H1 (cell line): Measurements from ENCODE around the gene INPP5A. TPM values are rescaled to one million over a fixed set of nuclear protein-coding genes. Genes with fewer than 3 reads are reported as not detected.

ENCODE experiments used
- CTCF ChIA-PET: fragments of 300-600 bp; sonication (Branson Sonifier 250); formaldehyde crosslinking; loops from one replicate; lab custom pipeline; 2021; ENCODE audit not compliant: partially characterized antibody; lab: Charles Lee
- POLR2A ChIA-PET: fragments of 300-600 bp; sonication (Branson Sonifier 250); formaldehyde crosslinking; loops from one replicate; lab custom pipeline; 2021; ENCODE audit warnings: inconsistent platforms; ENCODE audit not compliant: partially characterized antibody; lab: Charles Lee
- DNase-seq, 2 experiments: peaks; one replicate each; pipeline versions ENCODE4 v3.0.0 to v3.0.0-alpha.2; 2010 to 2022; ENCODE audit warnings: low spot score in 2 of 2, low read depth in 1 of 2, mixed read lengths in 1 of 2
- FAIRE-seq: peaks from 2 replicates; lab custom pipeline; 2011; peaks lifted over from hg19 to GRCh38; lab: Jason Lieb, UNC
- H2AFZ ChIP-seq: 2 replicates; pipeline ENCODE4 v1.8.1; 2012; ENCODE audit warnings: low read length, inconsistent platforms
- H2AK5ac ChIP-seq: 2 replicates; pipeline ENCODE4 v1.6.1; 2013; ENCODE audit warnings: low read depth, low read length
- H2BK120ac ChIP-seq: replicated peaks from 2 replicates; pipeline ENCODE3; 2013; ENCODE audit warnings: low read depth, low read length, inconsistent platforms
- H2BK12ac ChIP-seq: 2 replicates; pipeline ENCODE4 v1.6.1; 2013; ENCODE audit warnings: low read depth, low read length
- H2BK15ac ChIP-seq: 2 replicates; pipeline ENCODE4 v1.6.1; 2013; ENCODE audit warnings: low read length
- H2BK20ac ChIP-seq: 2 replicates; pipeline ENCODE4 v1.6.1; 2013; ENCODE audit warnings: low read length
- H2BK5ac ChIP-seq: 2 replicates; pipeline ENCODE4 v1.6.1; 2013; ENCODE audit warnings: low read depth, low read length
- H3K14ac ChIP-seq: 2 replicates; pipeline ENCODE4 v1.6.1; 2013; ENCODE audit warnings: inconsistent platforms; ENCODE audit not compliant: insufficient read length
- H3K18ac ChIP-seq: 2 replicates; pipeline ENCODE4 v1.6.1; 2013; ENCODE audit warnings: low read length; ENCODE audit errors: extremely low read depth
- H3K23ac ChIP-seq: 2 replicates; pipeline ENCODE4 v1.6.1; 2013; ENCODE audit warnings: inconsistent platforms; ENCODE audit not compliant: insufficient read length
- H3K23me2 ChIP-seq: 2 replicates; pipeline ENCODE4 v1.6.1; 2013; ENCODE audit warnings: low read depth, low read length
- H3K27ac ChIP-seq: 2 replicates; pipeline ENCODE4 v1.6.1; 2011; ENCODE audit warnings: low read depth, low read length, inconsistent platforms
- H3K27me3 ChIP-seq, 4 experiments: replicated peaks in 1 of 4; 1 replicate in 1 of 4; 2 replicates in 3 of 4; pipeline versions ENCODE4 v1.6.1 to v1.8.1; 2011 to 2013; ENCODE audit warnings: low read length in 3 of 4, mild to moderate bottlenecking in 3 of 4, inconsistent platforms in 2 of 4, mixed read lengths in 2 of 4, moderate library complexity in 1 of 4; ENCODE audit not compliant: control insufficient read depth in 3 of 4, insufficient read depth in 3 of 4; ENCODE audit errors: extremely low read depth in 1 of 4
- H3K36me3 ChIP-seq, 4 experiments: 2 replicates each; pipeline versions ENCODE4 v1.6.1 to v1.8.1; 2011 to 2013; ENCODE audit warnings: mild to moderate bottlenecking in 4 of 4, low read length in 3 of 4, moderate library complexity in 2 of 4, control low read depth in 1 of 4, inconsistent platforms in 1 of 4; ENCODE audit not compliant: insufficient read depth in 4 of 4, control insufficient read depth in 2 of 4
- H3K4ac ChIP-seq: replicated peaks from 2 replicates; pipeline ENCODE3; 2013; ENCODE audit warnings: low read length, low read depth, mixed read lengths, inconsistent platforms; ENCODE audit not compliant: insufficient read length
- H3K4me1 ChIP-seq, 4 experiments: replicated peaks in 1 of 4; 1 replicate in 1 of 4; 2 replicates in 3 of 4; pipeline versions ENCODE4 v1.6.1 to v1.8.1; 2011 to 2013; ENCODE audit warnings: low read length in 3 of 4, inconsistent platforms in 2 of 4, mixed read lengths in 1 of 4; ENCODE audit not compliant: insufficient read depth in 4 of 4, control insufficient read depth in 3 of 4
- H3K4me2 ChIP-seq, 2 experiments: 2 replicates each; pipeline versions ENCODE4 v1.6.1 to v1.8.1; 2011 to 2013; ENCODE audit warnings: low read depth in 2 of 2, low read length in 2 of 2, control low read depth in 1 of 2, inconsistent platforms in 1 of 2, mild to moderate bottlenecking in 1 of 2; ENCODE audit not compliant: insufficient read depth in 1 of 2
- H3K4me3 ChIP-seq, 4 experiments: fragments of 200-600, 300-600 bp in 1 of 4; sonication (generic), shearing (Covaris generic), sonication (Bioruptor Twin) in 1 of 4; 2 replicates each; pipeline versions ENCODE4 v1.5.1 to v1.8.1; 2011 to 2016; ENCODE audit warnings: low read length in 4 of 4, low read depth in 3 of 4, control low read depth in 2 of 4, inconsistent platforms in 2 of 4, mild to moderate bottlenecking in 2 of 4, mixed read lengths in 1 of 4, moderate library complexity in 1 of 4; ENCODE audit not compliant: insufficient read depth in 2 of 4; ENCODE audit errors: extremely low read depth in 1 of 4
- H3K56ac ChIP-seq: replicated peaks from 2 replicates; pipeline ENCODE3; 2013; ENCODE audit warnings: low read depth, mild to moderate bottlenecking, mixed read lengths, low read length, inconsistent platforms; ENCODE audit not compliant: insufficient read length
- H3K79me1 ChIP-seq: 2 replicates; pipeline ENCODE4 v1.6.1; 2013; ENCODE audit warnings: low read depth, low read length, control low read depth
- H3K79me2 ChIP-seq, 2 experiments: 2 replicates each; pipeline versions ENCODE4 v1.6.1 to v1.8.1; 2012 to 2013; ENCODE audit warnings: low read length in 2 of 2, mild to moderate bottlenecking in 2 of 2, inconsistent platforms in 1 of 2; ENCODE audit not compliant: insufficient read depth in 2 of 2, control insufficient read depth in 1 of 2
- H3K9ac ChIP-seq, 4 experiments: replicated peaks in 1 of 4; 1 replicate in 1 of 4; 2 replicates in 3 of 4; pipeline versions ENCODE4 v1.6.1 to v1.8.1; 2011 to 2013; ENCODE audit warnings: low read depth in 3 of 4, low read length in 3 of 4, control low read depth in 2 of 4, mild to moderate bottlenecking in 2 of 4, moderate library complexity in 2 of 4, inconsistent platforms in 1 of 4; ENCODE audit errors: extremely low read depth in 1 of 4
- H3K9me3 ChIP-seq, 2 experiments: 2 replicates each; pipeline versions ENCODE4 v1.6.1 to v1.8.1; 2012 to 2013; ENCODE audit warnings: mild to moderate bottlenecking in 2 of 2, moderate library complexity in 2 of 2, control low read depth in 1 of 2, inconsistent platforms in 1 of 2, low read depth in 1 of 2, low read length in 1 of 2, mixed read lengths in 1 of 2; ENCODE audit not compliant: insufficient read depth in 2 of 2
- H4K20me1 ChIP-seq, 2 experiments: replicated peaks in 1 of 2; 2 replicates each; pipeline versions ENCODE3 to v1.8.1; 2011 to 2013; ENCODE audit warnings: inconsistent platforms in 2 of 2, low read length in 2 of 2, mild to moderate bottlenecking in 1 of 2; ENCODE audit not compliant: insufficient read depth in 2 of 2, control insufficient read depth in 1 of 2
- H4K5ac ChIP-seq: 2 replicates; pipeline ENCODE4 v1.6.1; 2013; ENCODE audit warnings: low read length, low read depth, mixed read lengths, inconsistent platforms; ENCODE audit not compliant: insufficient read length
- H4K8ac ChIP-seq: 2 replicates; pipeline ENCODE4 v1.8.0; 2013; ENCODE audit warnings: mild to moderate bottlenecking, moderate library complexity, low read length, inconsistent platforms; ENCODE audit not compliant: insufficient read depth; ENCODE audit errors: extremely low read depth
- H4K91ac ChIP-seq: replicated peaks from 2 replicates; pipeline ENCODE3; 2013; ENCODE audit warnings: low read length, mixed read lengths, inconsistent platforms; ENCODE audit not compliant: insufficient read length
- CREB1 ChIP-seq: IDR thresholded peaks from 2 replicates; pipeline ENCODE4 v1.6.1; 2012; ENCODE audit warnings: inconsistent platforms
- EGR1 ChIP-seq: IDR thresholded peaks from 2 replicates; pipeline ENCODE4 v1.6.1; 2011; ENCODE audit warnings: low read depth, low read length, borderline replicate concordance
- KDM1A ChIP-seq: fragments of 200-600, 300-600 bp; sonication (generic); IDR thresholded peaks from 2 replicates; pipeline ENCODE4 v1.7.1; 2016; ENCODE audit warnings: mild to moderate bottlenecking, low read length, borderline replicate concordance
- WGBS, 2 experiments: shearing (Covaris generic) in 1 of 2; methylation state at CpG; one replicate each; pipeline versions ENCODE4 v1.1.6 to v1.1.7; 2013 to 2015; ENCODE audit warnings: low lambda C conversion rate in 2 of 2, mixed read lengths in 2 of 2, inconsistent platforms in 1 of 2, low coverage in 1 of 2, missing lambda C conversion rate in 1 of 2; ENCODE audit not compliant: insufficient replicate concordance in 2 of 2, insufficient coverage in 1 of 2, insufficient read length in 1 of 2; ENCODE audit errors: extremely low coverage in 1 of 2, missing lambda C conversion rate in 1 of 2; 5-methylcytosine and 5-hydroxymethylcytosine counted together
- polyA plus RNA-seq, 7 experiments: library from polyadenylated mRNA; depleted of rRNA in 3 of 7; stranded (reverse) in 5 of 7; unstranded in 2 of 7; fragments of >200 nt in 5 of 7; fragments of 200-250 nt in 2 of 7; gene quantifications; 1 replicate in 5 of 7; 2 replicates in 1 of 7; 4 replicates in 1 of 7; pipeline versions ENCODE4 v1.2.1 to v1.2.3, GENCODE V29; 2011 to 2013; ENCODE audit warnings: missing spikeins in 2 of 7, mixed read lengths in 2 of 7
- total RNA-seq: library from RNA; stranded (reverse); fragmentation: NEBNext Ultra II Directional; extraction: Animal tissue kit (Norgen Biotek cat#: 25700); gene quantifications from 2 replicates; pipeline ENCODE4 v1.2.1, GENCODE V29; 2021

INPP5A gene
- total and polyA plus RNA-seq, 2 of the 8 experiments (the other 6 are each of a cell fraction or from before 2014, with no cell fraction given) = 19.7 to 27.5 TPM

GRCh38 chr10:132628966-132629900 lies 91.6 kb downstream of the INPP5A start:
- H3K79me2 ChIP-seq = no peaks in the 10 kb centered on the region
- H3K9ac ChIP-seq = no peak overlapping the region
- no peak overlapping the region for H4K8ac ChIP-seq
- no peak overlapping the region for H4K5ac ChIP-seq
- no peak overlapping the region for H3K56ac ChIP-seq
- no peak overlapping the region for H2BK20ac ChIP-seq
- H2BK15ac ChIP-seq = no peak overlapping the region
- no peak overlapping the region for H3K4me2 ChIP-seq
- no peak for DNase-seq
- no peak overlapping the region for H4K91ac ChIP-seq
- CTCF ChIA-PET = interaction anchor here (0.9 kb wide), 2 partner anchors 86 to 158 kb away, joined by 3 to 4 read pairs; no protein-coding TSS in a partner anchor
- H2AFZ ChIP-seq = no peak overlapping the region
- H3K79me1 ChIP-seq = peaks cover 3% of the 10 kb centered on the region; the same call in 1 of the 2 replicates
- H3K4ac ChIP-seq = no peak overlapping the region
- no peak overlapping the region for H3K18ac ChIP-seq
- no peaks in the 10 kb centered on the region for H3K23me2 ChIP-seq
- peaks cover 2 to 12% of the 10 kb centered on the region in 2 experiments for H4K20me1 ChIP-seq
- no peaks in the 10 kb centered on the region for H3K9me3 ChIP-seq
- H3K27me3 ChIP-seq = no peaks in the 10 kb centered on the region
- H3K4me3 ChIP-seq = no peak overlapping the region
- no peak overlapping the region for H2BK120ac ChIP-seq
- TF ChIP-seq KDM1A (no peak), EGR1 (no peak), CREB1 (no peak)
- TF ChIP-seq, all 59 proteins: peak for 0
- Histone ChIP-seq H3K36me3 (no peaks in the 10 kb centered on the region), H2BK5ac (no peak overlapping the region), H3K23ac (no peak overlapping the region), H3K14ac (no peak overlapping the region), H3K27ac (no peak overlapping the region), H2AK5ac (no peak overlapping the region), H3K4me1 (peaks cover 0 to 5% (median 3%) of the 10 kb centered on the region in 4 experiments; a peak in 5 of 7 replicates), H2BK12ac (no peak overlapping the region)
- WGBS, 2 experiments = 90% methylated on average over 19 of the region's 21 CpGs; no CpG with 5 or more reads in 1 of the 2 experiments
- POLR2A ChIA-PET = no interaction called here
- FAIRE-seq = no peak
